ENCODE results near the gene FNDC3B.

Gene FNDC3B

DNA sequence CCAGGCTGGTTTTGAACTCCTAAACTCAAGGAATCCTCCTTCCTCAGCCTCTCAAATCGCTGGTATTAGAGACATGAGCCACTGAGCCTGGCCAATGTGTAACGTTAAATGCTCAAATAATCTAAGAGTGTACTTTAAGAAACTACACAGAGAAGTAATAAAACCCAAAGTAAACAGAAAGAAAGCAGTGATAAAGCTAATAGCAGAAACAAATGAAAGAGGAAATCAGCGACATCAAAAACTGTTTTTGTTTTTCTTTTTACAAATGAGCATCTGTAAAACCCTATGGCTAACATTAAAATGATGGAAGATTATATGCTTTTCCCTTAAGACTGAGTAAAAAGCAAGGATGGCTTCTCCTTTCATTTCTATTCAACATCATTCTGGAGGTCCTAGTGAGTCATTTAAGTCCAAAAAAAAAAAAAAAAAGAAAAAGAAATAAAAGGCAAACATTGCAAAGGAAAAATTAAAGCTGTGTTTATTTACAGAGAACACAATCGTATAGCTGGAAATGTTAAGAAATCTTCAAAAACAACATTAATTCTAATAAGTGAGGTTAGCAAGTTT lies 36.8 kb upstream of the FNDC3B start:
- no peak overlapping the region for H3K4me3 ChIP-seq (ENCODE audit: control insufficient read depth, low read depth, low read length)
- TF ChIP-seq, protein P1, sequence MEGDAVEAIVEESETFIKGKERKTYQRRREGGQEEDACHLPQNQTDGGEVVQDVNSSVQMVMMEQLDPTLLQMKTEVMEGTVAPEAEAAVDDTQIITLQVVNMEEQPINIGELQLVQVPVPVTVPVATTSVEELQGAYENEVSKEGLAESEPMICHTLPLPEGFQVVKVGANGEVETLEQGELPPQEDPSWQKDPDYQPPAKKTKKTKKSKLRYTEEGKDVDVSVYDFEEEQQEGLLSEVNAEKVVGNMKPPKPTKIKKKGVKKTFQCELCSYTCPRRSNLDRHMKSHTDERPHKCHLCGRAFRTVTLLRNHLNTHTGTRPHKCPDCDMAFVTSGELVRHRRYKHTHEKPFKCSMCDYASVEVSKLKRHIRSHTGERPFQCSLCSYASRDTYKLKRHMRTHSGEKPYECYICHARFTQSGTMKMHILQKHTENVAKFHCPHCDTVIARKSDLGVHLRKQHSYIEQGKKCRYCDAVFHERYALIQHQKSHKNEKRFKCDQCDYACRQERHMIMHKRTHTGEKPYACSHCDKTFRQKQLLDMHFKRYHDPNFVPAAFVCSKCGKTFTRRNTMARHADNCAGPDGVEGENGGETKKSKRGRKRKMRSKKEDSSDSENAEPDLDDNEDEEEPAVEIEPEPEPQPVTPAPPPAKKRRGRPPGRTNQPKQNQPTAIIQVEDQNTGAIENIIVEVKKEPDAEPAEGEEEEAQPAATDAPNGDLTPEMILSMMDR (conservative IDR thresholded peaks at IDR 0.05; ENCODE audit: control insufficient read depth, insufficient read depth, low read depth, low read length), result no peak
- DNase-seq (ENCODE audit: low read depth), result no peak

GRCh38 chr3:172003146-172003545 lies 36.2 kb upstream of the FNDC3B start:
- TF ChIP-seq, protein P1 (conservative IDR thresholded peaks at IDR 0.05; ENCODE audit: control insufficient read depth, insufficient read depth, low read depth, low read length), result no peak
- DNase-seq (ENCODE audit: low read depth), result no peak
- no peak overlapping the region for H3K4me3 ChIP-seq (ENCODE audit: control insufficient read depth, low read depth, low read length)

GRCh38 chr3:172007065-172007370 lies 32.4 kb upstream of the FNDC3B start:
- no peak overlapping the region for H3K4me3 ChIP-seq (ENCODE audit: control insufficient read depth, low read depth, low read length)
- no peak for DNase-seq (ENCODE audit: low read depth)
- TF ChIP-seq, protein P1 (conservative IDR thresholded peaks at IDR 0.05; ENCODE audit: control insufficient read depth, insufficient read depth, low read depth, low read length), result no peak

- DNase-seq (ENCODE audit: low read depth), result no peak
- TF ChIP-seq, protein P1 (conservative IDR thresholded peaks at IDR 0.05; ENCODE audit: control insufficient read depth, insufficient read depth, low read depth, low read length), result no peak
Observed at GRCh38 chr3:172009803-172010202, 29.6 kb upstream of the FNDC3B start.

GRCh38 chr3:172012775-172013174 lies 26.6 kb upstream of the FNDC3B start:
- no peak for DNase-seq (ENCODE audit: low read depth)
- TF ChIP-seq, protein P1 (conservative IDR thresholded peaks at IDR 0.05; ENCODE audit: control insufficient read depth, insufficient read depth, low read depth, low read length), result no peak
- no peak overlapping the region for H3K4me3 ChIP-seq (ENCODE audit: control insufficient read depth, low read depth, low read length)

More at GRCh38 chr3:172009803-172010202, 29.6 kb upstream of the FNDC3B start:
- no peak overlapping the region for H3K4me3 ChIP-seq (ENCODE audit: control insufficient read depth, low read depth, low read length)

GRCh38 chr3:172014145-172014544 lies 25.2 kb upstream of the FNDC3B start:
- no peak overlapping the region for H3K4me3 ChIP-seq (ENCODE audit: control insufficient read depth, low read depth, low read length)
- TF ChIP-seq, protein P1 (conservative IDR thresholded peaks at IDR 0.05; ENCODE audit: control insufficient read depth, insufficient read depth, low read depth, low read length), result no peak
- no peak for DNase-seq (ENCODE audit: low read depth)

- no peak overlapping the region for H3K4me3 ChIP-seq (ENCODE audit: control insufficient read depth, low read depth, low read length)
- no peak for DNase-seq (ENCODE audit: low read depth)
Observed at GRCh38 chr3:172018364-172018763, 21.0 kb upstream of the FNDC3B start.

More at GRCh38 chr3:172018364-172018763, 21.0 kb upstream of the FNDC3B start:
- TF ChIP-seq, protein P1 (conservative IDR thresholded peaks at IDR 0.05; ENCODE audit: control insufficient read depth, insufficient read depth, low read depth, low read length), result no peak

All from fibroblast of mammary gland (primary cell).